ENCODE results near the gene RPS27L.

The RPS27L gene

GRCh38 chr15:63188926-63189871 is 31.9 kb upstream of the RPS27L start, which contains the start of gene RAB8B:
TSS of gene RAB8B (plus strand) at chr15:63189606. CDS start at chr15:63189625, 19 bp downstream.
- Histone ChIP-seq H3K27me3 (no peaks in the 10 kb centered on the region), H3K9me3 (no peaks in the 10 kb centered on the region), H3K4me3 (ENCODE audit: low read depth, low read length) (peak within 1 kb of the TSS; percentile 86), H3K36me3 (no peaks in the 10 kb centered on the region), H3K4me1 (peaks cover 15% of the 10 kb centered on the region)
- DNase-seq, result peak; percentile 100
- no peak for TF ChIP-seq CTCF (IDR thresholded peaks at IDR 0.05; ENCODE audit: low read depth, low read length)

- TF ChIP-seq CTCF (IDR thresholded peaks at IDR 0.05; ENCODE audit: low read depth, low read length), result no peak
- no peak for DNase-seq
- Histone ChIP-seq H3K36me3 (no peaks in the 10 kb centered on the region), H3K4me3 (ENCODE audit: low read depth, low read length) (peak overlapping the region; percentile 86), H3K9me3 (no peaks in the 10 kb centered on the region), H3K4me1 (peaks cover 12% of the 10 kb centered on the region), H3K27me3 (no peaks in the 10 kb centered on the region)
Observed at GRCh38 chr15:63188247-63188925, 31.1 kb upstream of the RPS27L start.

GRCh38 chr15:63187589-63188226 is 30.4 kb upstream of the RPS27L start:
- Histone ChIP-seq H3K4me1 (peaks cover 12% of the 10 kb centered on the region), H3K9me3 (no peaks in the 10 kb centered on the region), H3K27me3 (no peaks in the 10 kb centered on the region), H3K4me3 (ENCODE audit: low read depth, low read length) (no peak overlapping the region), H3K36me3 (no peaks in the 10 kb centered on the region)
- no peak for DNase-seq
- no peak for TF ChIP-seq CTCF (IDR thresholded peaks at IDR 0.05; ENCODE audit: low read depth, low read length)

- TF ChIP-seq CTCF (IDR thresholded peaks at IDR 0.05; ENCODE audit: low read depth, low read length), result no peak
- Histone ChIP-seq H3K9me3 (no peaks in the 10 kb centered on the region), H3K4me1 (peaks cover 12% of the 10 kb centered on the region), H3K4me3 (ENCODE audit: low read depth, low read length) (no peak overlapping the region), H3K27me3 (no peaks in the 10 kb centered on the region), H3K36me3 (no peaks in the 10 kb centered on the region)
- DNase-seq, result no peak
Observed at GRCh38 chr15:63186065-63186464, 28.8 kb upstream of the RPS27L start.

GRCh38 chr15:63185206-63185605 is 27.9 kb upstream of the RPS27L start:
- H3K9me3 ChIP-seq, result no peaks in the 10 kb centered on the region
- no peak for TF ChIP-seq CTCF (IDR thresholded peaks at IDR 0.05; ENCODE audit: low read depth, low read length)
- H3K27me3 ChIP-seq, result no peaks in the 10 kb centered on the region
- no peak for DNase-seq
- peaks cover 10% of the 10 kb centered on the region for H3K4me1 ChIP-seq
- H3K36me3 ChIP-seq, result no peaks in the 10 kb centered on the region
- H3K4me3 ChIP-seq (ENCODE audit: low read depth, low read length), result no peak overlapping the region
